ENCODE data around the gene ACBD4. TPM values are rescaled to one million over a fixed set of nuclear protein-coding genes. Genes with fewer than 3 reads are reported as not detected.

Gene ACBD4
- total and polyA plus RNA-seq, 2 of the 13 experiments (the other 11 are each of a cell fraction or from before 2014, with no cell fraction given): 16.1 to 26.9 TPM

GRCh38 chr17:45172541-45173286 lies 37.2 kb downstream of the ACBD4 start (continued):
- TF ChIP-seq SNRNP70 (IDR thresholded peaks at IDR 0.05; ENCODE audit: low read depth, low read length): no peak
- no peak; the same call in 1 of the 2 replicates for TF ChIP-seq ZNF891 (CRISPR knock-in tag; IDR thresholded peaks at IDR 0.05)
- no peak; the same call in 1 of the 2 replicates for TF ChIP-seq REPIN1 (CRISPR knock-in tag; IDR thresholded peaks at IDR 0.05; ENCODE audit: borderline replicate concordance, low read depth)
- TF ChIP-seq ZNF224 (CRISPR knock-in tag; IDR thresholded peaks at IDR 0.05): no peak
- no peak; the same call in 1 of the 2 replicates for TF ChIP-seq ATRX (CRISPR knock-in tag; IDR thresholded peaks at IDR 0.05; ENCODE audit: borderline replicate concordance)
- no peak for TF ChIP-seq CEBPZ (IDR thresholded peaks at IDR 0.05; ENCODE audit: low read length)
- TF ChIP-seq ZNF775 (CRISPR knock-in tag; IDR thresholded peaks at IDR 0.05; ENCODE audit: borderline replicate concordance): peak; percentile 87; the same call in 1 of the 2 replicates
- TF ChIP-seq FOXK2 (IDR thresholded peaks at IDR 0.05): no peak
- TF ChIP-seq ZNF12 (CRISPR knock-in tag; IDR thresholded peaks at IDR 0.05): peak; percentile 50; the same call in 1 of the 2 replicates
- TF ChIP-seq NR2F2 (IDR thresholded peaks at IDR 0.05; ENCODE audit: borderline replicate concordance, low read depth): peak; percentile 25; the same call in 1 of the 2 replicates
- no peak for TF ChIP-seq ZNF232 (CRISPR knock-in tag; IDR thresholded peaks at IDR 0.05; ENCODE audit: borderline replicate concordance)
- peak; percentile 76; the same call in 1 of the 2 replicates for TF ChIP-seq ZNF343 (CRISPR knock-in tag; IDR thresholded peaks at IDR 0.05)
- peak; percentile 11 for TF ChIP-seq ZNF781 (CRISPR knock-in tag; IDR thresholded peaks at IDR 0.05; ENCODE audit: borderline replicate concordance, not compliant biosample characterization)
- TF ChIP-seq ZNF816 (CRISPR knock-in tag; IDR thresholded peaks at IDR 0.05; ENCODE audit: borderline replicate concordance): 0 out of 2 replicates have a peak, but pooled peaks have one; percentile 49
- TF ChIP-seq MLX (CRISPR knock-in tag; IDR thresholded peaks at IDR 0.05): no peak; the same call in 1 of the 2 replicates
- TF ChIP-seq JUN (CRISPR knock-in tag; IDR thresholded peaks at IDR 0.05): peak; percentile 70; the same call in 1 of the 2 replicates
- TF ChIP-seq SIN3B (IDR thresholded peaks at IDR 0.05; ENCODE audit: low read length): no peak
- TF ChIP-seq ZNF18 (CRISPR knock-in tag; IDR thresholded peaks at IDR 0.05; ENCODE audit: insufficient replicate concordance): no peak
- TF ChIP-seq TEAD2 (CRISPR knock-in tag; IDR thresholded peaks at IDR 0.05): no peak
- peak; percentile 87 for TF ChIP-seq RBFOX2 (IDR thresholded peaks at IDR 0.05; ENCODE audit: low read depth, low read length)
- 0 out of 2 replicates have a peak, but pooled peaks have one; percentile 27 for TF ChIP-seq DNMT1 (CRISPR knock-in tag; IDR thresholded peaks at IDR 0.05)
- peak; percentile 51; the same call in 1 of the 2 replicates for TF ChIP-seq ZNF263 (CRISPR knock-in tag; IDR thresholded peaks at IDR 0.05)
